GM04503 (cell line): ENCODE results near the gene ADCYAP1R1.

Experiments
- DNase-seq: peaks from one replicate; pipeline ENCODE4 v3.0.0-alpha.2; 2012; ENCODE audit warnings: low read depth

Gene ADCYAP1R1

GRCh38 chr7:31106303-31107105, 54.4 kb downstream of the ADCYAP1R1 start:
- no peak for DNase-seq

- DNase-seq = no peak
Observed at GRCh38 chr7:31107106-31108090, 55.3 kb downstream of the ADCYAP1R1 start.

- DNase-seq = no peak
Observed at GRCh38 chr7:31108097-31108657, 56.1 kb downstream of the ADCYAP1R1 start.

- DNase-seq = no peak
Observed at GRCh38 chr7:31109751-31110150, 57.6 kb downstream of the ADCYAP1R1 start.

GRCh38 chr7:31110331-31111108, 58.4 kb downstream of the ADCYAP1R1 start:
- DNase-seq = no peak

GRCh38 chr7:31111109-31111451, 59.0 kb downstream of the ADCYAP1R1 start:
- DNase-seq = no peak

- no peak for DNase-seq
Observed at GRCh38 chr7:31113660-31114059, 61.6 kb downstream of the ADCYAP1R1 start.

- no peak for DNase-seq
Observed at GRCh38 chr7:31114593-31115343, 62.7 kb downstream of the ADCYAP1R1 start.

GRCh38 chr7:31116615-31117014, 64.5 kb downstream of the ADCYAP1R1 start:
- DNase-seq = no peak

GRCh38 chr7:31119249-31119648, 67.1 kb downstream of the ADCYAP1R1 start:
- no peak for DNase-seq

GRCh38 chr7:31120800-31121513, 68.8 kb downstream of the ADCYAP1R1 start:
- no peak for DNase-seq

- DNase-seq = no peak
Observed at GRCh38 chr7:31121601-31122000, 69.5 kb downstream of the ADCYAP1R1 start.

- peak; percentile 55 for DNase-seq
Observed at GRCh38 chr7:31122649-31123058, 70.5 kb downstream of the ADCYAP1R1 start.

- DNase-seq = no peak
Observed at GRCh38 chr7:31123321-31123720, 71.2 kb downstream of the ADCYAP1R1 start.

- no peak for DNase-seq
Observed at GRCh38 chr7:31123726-31124125, 71.6 kb downstream of the ADCYAP1R1 start.

- no peak for DNase-seq
Observed at GRCh38 chr7:31125171-31125570, 73.1 kb downstream of the ADCYAP1R1 start.

- DNase-seq = no peak
Observed at GRCh38 chr7:31126976-31127375, 74.9 kb downstream of the ADCYAP1R1 start.

GRCh38 chr7:31129067-31129466, 77.0 kb downstream of the ADCYAP1R1 start:
- no peak for DNase-seq

- DNase-seq = no peak
Observed at GRCh38 chr7:31133497-31133896, 81.4 kb downstream of the ADCYAP1R1 start.
